Measurements from ENCODE around the gene RXRA. TPM values are rescaled to one million over a fixed set of nuclear protein-coding genes. Genes with fewer than 3 reads are reported as not detected.
A peak's percentile ranks its signal among the peaks of the same experiment; 100 is the strongest.

Gene RXRA
- total and polyA plus RNA-seq, 4 donors, result 41.5 to 116 (median 74.1) TPM

GRCh38 chr9:134407121-134407779, 81.0 kb downstream of the RXRA start (continued):
- TF ChIP-seq TAF1 (conservative IDR thresholded peaks at IDR 0.05) (no peak), HNF4G (IDR thresholded peaks at IDR 0.05) (no peak), JUND (IDR thresholded peaks at IDR 0.05) (no peak), SP1 (IDR thresholded peaks at IDR 0.05) (peak; percentile 43), RAD21 (IDR thresholded peaks at IDR 0.05) (peak; percentile 46 to 62), NR2F2 (IDR thresholded peaks at IDR 0.05) (no peak)

DNA sequence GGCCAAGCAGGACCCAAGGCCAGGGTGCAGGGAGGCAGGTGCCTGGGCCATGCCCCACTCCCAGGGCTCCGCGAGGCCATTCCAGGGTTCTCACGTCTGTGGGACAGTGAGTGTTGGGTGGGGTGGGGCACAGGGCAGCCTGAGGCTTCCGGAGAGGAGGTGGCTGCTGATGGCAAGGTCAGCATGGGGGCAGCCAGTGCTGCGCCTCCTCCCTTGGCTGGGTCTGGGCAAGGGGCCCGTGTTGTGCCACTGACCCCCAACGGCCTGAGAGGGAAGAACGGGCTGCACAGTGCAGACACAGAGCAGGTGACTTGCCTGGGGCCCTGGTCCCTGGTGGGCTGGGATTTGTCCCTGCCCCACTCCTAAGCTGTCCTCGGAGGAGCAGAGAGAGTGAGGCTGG, 82.1 kb downstream of the RXRA start:
- Histone ChIP-seq H3K27me3 (ENCODE audit: control insufficient read depth in 4 of 4, insufficient read depth in 4 of 4, low read length in 3 of 4) (no peaks in the 10 kb centered on the region), H3K4me3 (ENCODE audit: low read depth in 1 of 3, low read length in 3 of 3) (no peak overlapping the region), H3K9ac (ENCODE audit: low read depth in 1 of 2, low read length in 2 of 2) (no peak overlapping the region), H3K4me1 (ENCODE audit: control insufficient read depth in 4 of 4, insufficient read depth in 4 of 4, low read length in 3 of 4) (peaks cover 54 to 100% (median 91%) of the 10 kb centered on the region in 4 donors), H3K9me3 (ENCODE audit: control insufficient read depth in 4 of 4, low read length in 3 of 4) (no peaks in the 10 kb centered on the region), H3K27ac (ENCODE audit: low read depth in 1 of 2, low read length in 2 of 2) (peak overlapping the region; percentile 72 to 78), H3K36me3 (ENCODE audit: control insufficient read depth in 4 of 4, insufficient read depth in 3 of 4, low read depth in 1 of 4, low read length in 3 of 4) (peaks cover 2 to 24% (median 16%) of the 10 kb centered on the region in 4 donors)
- DNase-seq (ENCODE audit: low spot score), result no peak
- 34% methylated on average over 9 of the region's 9 CpGs for WGBS
- TF ChIP-seq RXRA (IDR thresholded peaks at IDR 0.05) (peak in 1 of 2 donors; percentile 65), FOXA2 (IDR thresholded peaks at IDR 0.05) (no peak), HNF4A (conservative IDR thresholded peaks at IDR 0.05) (peak in 1 of 2 donors; percentile 53), RAD21 (IDR thresholded peaks at IDR 0.05) (peak; percentile 34 to 60)

DNA sequence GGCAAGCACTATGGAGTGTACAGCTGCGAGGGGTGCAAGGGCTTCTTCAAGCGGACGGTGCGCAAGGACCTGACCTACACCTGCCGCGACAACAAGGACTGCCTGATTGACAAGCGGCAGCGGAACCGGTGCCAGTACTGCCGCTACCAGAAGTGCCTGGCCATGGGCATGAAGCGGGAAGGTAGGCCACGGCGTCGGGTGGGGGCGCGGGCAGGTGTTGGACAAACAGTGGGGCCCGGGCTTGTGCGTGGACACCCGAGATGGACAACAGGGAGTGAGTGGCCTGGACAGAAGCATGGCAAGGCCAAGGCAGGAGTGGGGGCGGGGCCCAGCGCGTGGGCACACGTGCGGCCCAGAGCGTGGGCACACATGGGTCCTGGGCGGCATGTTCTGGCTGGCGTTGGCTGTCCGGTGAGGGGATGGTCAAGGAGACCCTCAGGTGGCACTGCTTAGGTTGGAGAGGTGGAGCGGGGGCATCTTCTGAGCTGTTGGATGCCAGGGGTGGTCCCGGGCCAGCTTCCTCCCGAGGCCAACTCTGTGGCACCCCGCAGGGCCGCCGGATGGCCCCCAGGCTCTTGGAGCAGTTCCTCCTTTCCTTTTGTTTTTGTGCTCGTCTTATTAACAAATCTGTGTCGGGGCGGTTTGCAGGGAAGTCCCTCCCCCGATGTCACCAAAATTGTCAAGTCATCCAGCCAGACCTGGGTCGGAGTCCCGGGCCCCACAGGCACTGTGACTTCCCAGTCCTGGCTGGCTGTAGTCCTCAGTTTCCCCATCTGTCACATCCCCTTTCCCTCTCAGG, 82.9 kb downstream of the RXRA start:
- WGBS, result 63% methylated on average over 40 of the region's 40 CpGs

More for the DNA sequence above, 82.9 kb downstream of the RXRA start:
- Histone ChIP-seq H3K27me3 (ENCODE audit: control insufficient read depth in 4 of 4, insufficient read depth in 4 of 4, low read length in 3 of 4) (no peaks in the 10 kb centered on the region), H3K36me3 (ENCODE audit: control insufficient read depth in 4 of 4, insufficient read depth in 3 of 4, low read depth in 1 of 4, low read length in 3 of 4) (peaks cover 4 to 27% (median 17%) of the 10 kb centered on the region in 4 donors), H3K27ac (ENCODE audit: low read depth in 1 of 2, low read length in 2 of 2) (peak overlapping the region; percentile 72 to 78), H3K9ac (ENCODE audit: low read depth in 1 of 2, low read length in 2 of 2) (no peak overlapping the region), H3K4me1 (ENCODE audit: control insufficient read depth in 4 of 4, insufficient read depth in 4 of 4, low read length in 3 of 4) (peaks cover 53 to 100% (median 89%) of the 10 kb centered on the region in 4 donors), H3K4me3 (ENCODE audit: low read depth in 1 of 3, low read length in 3 of 3) (no peak overlapping the region), H3K9me3 (ENCODE audit: control insufficient read depth in 4 of 4, low read length in 3 of 4) (no peaks in the 10 kb centered on the region)
- no peak for DNase-seq (ENCODE audit: low spot score)
- TF ChIP-seq ATF3 (IDR thresholded peaks at IDR 0.05), result no peak
- TF ChIP-seq, protein P1, sequence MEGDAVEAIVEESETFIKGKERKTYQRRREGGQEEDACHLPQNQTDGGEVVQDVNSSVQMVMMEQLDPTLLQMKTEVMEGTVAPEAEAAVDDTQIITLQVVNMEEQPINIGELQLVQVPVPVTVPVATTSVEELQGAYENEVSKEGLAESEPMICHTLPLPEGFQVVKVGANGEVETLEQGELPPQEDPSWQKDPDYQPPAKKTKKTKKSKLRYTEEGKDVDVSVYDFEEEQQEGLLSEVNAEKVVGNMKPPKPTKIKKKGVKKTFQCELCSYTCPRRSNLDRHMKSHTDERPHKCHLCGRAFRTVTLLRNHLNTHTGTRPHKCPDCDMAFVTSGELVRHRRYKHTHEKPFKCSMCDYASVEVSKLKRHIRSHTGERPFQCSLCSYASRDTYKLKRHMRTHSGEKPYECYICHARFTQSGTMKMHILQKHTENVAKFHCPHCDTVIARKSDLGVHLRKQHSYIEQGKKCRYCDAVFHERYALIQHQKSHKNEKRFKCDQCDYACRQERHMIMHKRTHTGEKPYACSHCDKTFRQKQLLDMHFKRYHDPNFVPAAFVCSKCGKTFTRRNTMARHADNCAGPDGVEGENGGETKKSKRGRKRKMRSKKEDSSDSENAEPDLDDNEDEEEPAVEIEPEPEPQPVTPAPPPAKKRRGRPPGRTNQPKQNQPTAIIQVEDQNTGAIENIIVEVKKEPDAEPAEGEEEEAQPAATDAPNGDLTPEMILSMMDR (IDR thresholded peaks at IDR 0.05; ENCODE audit: low read depth, low read length, missing input control), result no peak
- TF ChIP-seq JUND (IDR thresholded peaks at IDR 0.05), result no peak
- no peak for TF ChIP-seq ZBTB33 (IDR thresholded peaks at IDR 0.05)
- TF ChIP-seq GABPA (IDR thresholded peaks at IDR 0.05 in 1 of 2, conservative IDR thresholded peaks at IDR 0.05 in 1 of 2), result no peak
- TF ChIP-seq HNF4A (conservative IDR thresholded peaks at IDR 0.05), result no peak
- TF ChIP-seq NR2F2 (IDR thresholded peaks at IDR 0.05), result no peak
- TF ChIP-seq SP1 (IDR thresholded peaks at IDR 0.05), result no peak
- no peak for TF ChIP-seq REST (IDR thresholded peaks at IDR 0.05)
- TF ChIP-seq FOXA2 (IDR thresholded peaks at IDR 0.05), result no peak
- TF ChIP-seq HNF4G (IDR thresholded peaks at IDR 0.05), result no peak
- TF ChIP-seq TAF1 (conservative IDR thresholded peaks at IDR 0.05), result no peak
- no peak for TF ChIP-seq FOXA1 (IDR thresholded peaks at IDR 0.05)
- TF ChIP-seq RAD21 (IDR thresholded peaks at IDR 0.05), result no peak
- TF ChIP-seq MAX (IDR thresholded peaks at IDR 0.05), result no peak
- TF ChIP-seq EGR1 (IDR thresholded peaks at IDR 0.05; ENCODE audit: low read depth in 2 of 2), result no peak
- no peak for TF ChIP-seq YY1 (IDR thresholded peaks at IDR 0.05)
- TF ChIP-seq RXRA (IDR thresholded peaks at IDR 0.05), result no peak
